Body of pancreas (tissue), 4 donors: ENCODE data around the gene SPSB2. TPM values are rescaled to one million over a fixed set of nuclear protein-coding genes. Genes with fewer than 3 reads are reported as not detected.

ENCODE experiments used
- ATAC-seq: fragments of 150-250 bp; one replicate; pipeline ENCODE4 v1.9.1; 2016
- DNase-seq, 4 donors: peaks; one replicate each; pipeline ENCODE4 v3.0.0-alpha.2; 2019
- H3K27ac ChIP-seq, 4 donors: fragments of 200-600 bp; sonication (generic); 1 replicate in 3 of 4; 2 replicates in 1 of 4; pipeline versions ENCODE4 v1.5.1 to v1.6.1; 2016 to 2019; ENCODE audit warnings: mild to moderate bottlenecking in 1 of 4, mixed read lengths in 1 of 4, moderate library complexity in 1 of 4
- H3K27me3 ChIP-seq, 2 donors: fragments of 200-600 bp; sonication (generic); one replicate each; pipeline ENCODE4 v1.6.0; 2016; ENCODE audit warnings: mild to moderate bottlenecking in 1 of 2
- H3K36me3 ChIP-seq, 2 donors: fragments of 200-600 bp; sonication (generic); replicated peaks in 1 of 2; 2 replicates each; pipeline ENCODE4 v1.5.1; 2016; ENCODE audit warnings: low read depth in 2 of 2; ENCODE audit not compliant: insufficient read depth in 1 of 2
- H3K4me1 ChIP-seq: fragments of 200-600 bp; sonication (generic); one replicate; pipeline ENCODE4 v1.6.0; 2016
- H3K4me3 ChIP-seq, 2 donors: fragments of 200-600 bp; sonication (generic); 1 replicate in 1 of 2; 2 replicates in 1 of 2; pipeline ENCODE4 v1.5.1; 2016 to 2019
- H3K9me3 ChIP-seq, 3 donors: fragments of 200-600 bp; sonication (generic); 1 replicate in 2 of 3; 2 replicates in 1 of 3; pipeline ENCODE4 v1.5.1; 2016
- CTCF ChIP-seq, 7 experiments: fragments of 450-650 bp in 4 of 7; fragments of 200-600 bp in 3 of 7; sonication (generic) in 3 of 7; IDR thresholded peaks; one replicate each; pipeline ENCODE4 v1.5.1; 2016 to 2019; ENCODE audit warnings: antibody characterized with exemption in 7 of 7
- POLR2A ChIP-seq, 3 donors: fragments of 450-650 bp; IDR thresholded peaks; one replicate each; pipeline ENCODE4 v1.6.1; 2016; ENCODE audit warnings: antibody characterized with exemption in 3 of 3, mild to moderate bottlenecking in 2 of 3
- WGBS, 2 donors: methylation state at CpG; one replicate each; pipeline ENCODE4 v1.1.5; 2017; 5-methylcytosine and 5-hydroxymethylcytosine counted together
- intact Hi-C: fragments of 100-400 bp; cut with DNase I; formaldehyde crosslinking; loops from one replicate; pipeline ENCODE4 v1.15.1; 2023
- total RNA-seq, 2 donors: library from RNA; depleted of rRNA; stranded (reverse); fragments of >200 nt; gene quantifications; one replicate each; pipeline ENCODE4 v1.1.0, GENCODE V29; 2016

SPSB2 gene
- total RNA-seq, 2 donors from 2014 or later: 2.6 to 11.9 TPM

GRCh38 chr12:6827982-6828780 lies 44.9 kb downstream of the SPSB2 start, which contains the start of gene P3H3:
TSS of gene P3H3 (plus strand) at chr12:6828407. CDS start at chr12:6828441, 34 bp downstream.
- no peaks in the 10 kb centered on the region for H3K36me3 ChIP-seq
- ATAC-seq: peak; percentile 40
- H3K4me3 ChIP-seq: peak within 1 kb of the TSS; percentile 28 to 65
- TF ChIP-seq POLR2A (IDR thresholded peaks at IDR 0.05): no peak
- no peak for TF ChIP-seq CTCF (IDR thresholded peaks at IDR 0.05)
- DNase-seq: peak in 1 of 4 donors; percentile 44
- 2 to 4% methylated on average over 17 to 37 of the region's 60 CpGs for WGBS, 2 donors
- no peaks in the 10 kb centered on the region for H3K9me3 ChIP-seq
- peak within 1 kb of the TSS; percentile 46 to 76 (median 72) for H3K27ac ChIP-seq
- H3K4me1 ChIP-seq: peaks cover 34% of the 10 kb centered on the region
- intact Hi-C loops: no loop called here
- peaks cover 0 to 14% of the 10 kb centered on the region in 2 donors for H3K27me3 ChIP-seq

- Histone ChIP-seq H3K27ac (no peak overlapping the region), H3K4me3 (no peak overlapping the region), H3K4me1 (peaks cover 34% of the 10 kb centered on the region), H3K36me3 (no peaks in the 10 kb centered on the region), H3K9me3 (no peaks in the 10 kb centered on the region), H3K27me3 (peaks cover 0 to 14% of the 10 kb centered on the region in 2 donors)
- DNase-seq (peak; percentile 73 to 86 (median 82)), ATAC-seq (no peak)
- TF ChIP-seq CTCF (IDR thresholded peaks at IDR 0.05): no peak
- no peak for TF ChIP-seq POLR2A (IDR thresholded peaks at IDR 0.05)
- intact Hi-C loops: no loop called here
- 5 to 11% methylated on average over 5 to 7 of the region's 8 CpGs for WGBS, 2 donors
These were observed 45.6 kb downstream of the SPSB2 start for GRCh38 chr12:6827437-6827911.

- TF ChIP-seq CTCF (IDR thresholded peaks at IDR 0.05) (no peak), POLR2A (IDR thresholded peaks at IDR 0.05) (no peak)
- H3K9me3 ChIP-seq: no peaks in the 10 kb centered on the region
- intact Hi-C loops: no loop called here
- H3K27me3 ChIP-seq: peaks cover 0 to 19% of the 10 kb centered on the region in 2 donors
- no peak overlapping the region for H3K4me3 ChIP-seq
- H3K27ac ChIP-seq: no peak overlapping the region
- DNase-seq (no peak), ATAC-seq (no peak)
- WGBS, 2 donors: 50 to 65% methylated on average over 20 of the region's 22 CpGs
- peaks cover 37% of the 10 kb centered on the region for H3K4me1 ChIP-seq
- no peaks in the 10 kb centered on the region for H3K36me3 ChIP-seq
These were observed 46.2 kb downstream of the SPSB2 start for GRCh38 chr12:6826734-6827436.

GRCh38 chr12:6826125-6826733 lies 46.9 kb downstream of the SPSB2 start:
- Histone ChIP-seq H3K9me3 (no peaks in the 10 kb centered on the region), H3K27me3 (peaks cover 0 to 22% of the 10 kb centered on the region in 2 donors), H3K36me3 (no peaks in the 10 kb centered on the region), H3K4me3 (no peak overlapping the region), H3K27ac (no peak overlapping the region), H3K4me1 (peaks cover 41% of the 10 kb centered on the region)
- intact Hi-C loops: no loop called here
- WGBS, 2 donors: 50 to 52% methylated on average over 16 to 17 of the region's 17 CpGs
- no peak for DNase-seq
- no peak for TF ChIP-seq POLR2A (IDR thresholded peaks at IDR 0.05)
- no peak for TF ChIP-seq CTCF (IDR thresholded peaks at IDR 0.05)
- no peak for ATAC-seq
